RCC 7860 (cell line): ENCODE data around the gene RITA1.
"Not testable (repeated sequence)": the region's sequence is repeated elsewhere in the genome, so short reads cannot be mapped to it uniquely, and the experiment has no call there.

Experiments
- DNase-seq: peaks from one replicate; pipeline ENCODE4 v3.0.0-alpha.2; 2015; ENCODE audit warnings: low spot score
- FAIRE-seq: peaks from 2 replicates; lab custom pipeline; 2012; peaks lifted over from hg19 to GRCh38; lab: Jason Lieb, UNC

Gene RITA1

DNA sequence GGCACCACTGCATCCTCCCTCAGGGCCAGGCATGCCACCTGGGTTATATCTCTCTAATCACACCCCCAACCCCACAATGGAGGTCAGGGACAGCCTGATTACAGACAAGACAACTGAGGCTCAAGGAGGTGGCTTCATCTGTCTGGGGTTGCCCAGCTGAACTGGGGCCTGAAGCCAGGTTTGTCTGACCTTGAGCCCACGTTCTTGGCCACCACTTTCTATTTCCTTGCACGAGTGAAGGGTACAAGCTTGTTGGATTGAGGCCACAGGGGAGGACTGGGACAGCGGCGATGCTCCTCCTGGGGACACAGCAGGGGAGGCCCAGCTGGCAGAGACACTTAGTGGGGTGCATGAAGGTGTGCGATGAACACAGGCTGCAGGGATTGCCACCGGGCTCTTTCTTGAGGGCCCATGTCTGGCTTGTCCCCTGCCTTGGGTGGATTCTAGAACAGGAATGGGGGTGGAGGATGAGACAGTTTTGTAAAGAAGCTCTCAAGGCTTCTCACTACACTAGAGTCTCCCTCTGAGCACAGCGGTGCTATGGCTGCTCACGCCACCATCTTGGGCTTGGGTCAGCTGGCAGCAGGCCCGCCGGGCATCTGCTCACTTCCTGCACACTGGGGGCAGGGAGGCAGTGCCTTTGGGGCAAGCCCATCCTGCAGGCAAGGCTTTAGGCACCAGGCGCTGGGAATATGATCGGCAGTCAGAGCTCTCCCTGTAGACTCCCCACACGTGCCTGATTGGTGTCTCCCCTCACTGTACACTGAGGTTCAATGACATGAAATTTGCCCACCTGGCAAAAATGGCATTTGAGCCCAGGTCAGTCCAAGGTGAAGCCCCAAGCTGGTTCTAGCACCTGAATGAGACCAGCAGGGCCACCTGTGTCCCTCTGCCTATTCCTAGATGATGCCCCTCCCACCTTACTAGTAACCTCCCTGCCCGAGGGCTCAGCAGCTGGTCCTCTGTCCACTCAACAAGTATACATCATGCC lies 16.0 kb downstream of the RITA1 start:
- no peak for DNase-seq
- no peak for FAIRE-seq

- no peak for DNase-seq
- no peak for FAIRE-seq
Observed at GRCh38 chr12:113202300-113203075, 17.0 kb downstream of the RITA1 start.

- DNase-seq, result no peak
- FAIRE-seq, result no peak
Observed at GRCh38 chr12:113203852-113204760, 18.6 kb downstream of the RITA1 start.

DNA sequence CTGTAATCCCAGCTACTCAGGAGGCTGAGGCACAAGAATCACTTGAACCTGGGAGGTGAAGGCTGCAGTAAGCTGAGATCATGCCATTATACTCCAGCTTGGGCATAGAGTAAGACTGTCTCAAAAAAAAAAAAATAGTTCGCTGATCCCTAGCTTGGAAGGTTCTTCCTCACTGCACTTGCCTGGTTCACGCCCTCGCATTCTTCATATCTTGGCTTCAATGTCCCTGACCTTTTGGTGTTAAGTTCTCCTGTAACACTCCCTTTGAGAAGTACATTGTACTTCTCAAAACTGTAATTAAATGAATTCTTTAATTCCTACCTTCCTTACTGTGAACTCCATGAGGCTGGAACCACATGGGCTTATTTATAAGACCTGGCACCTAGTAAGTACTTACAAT lies 19.3 kb downstream of the RITA1 start:
- FAIRE-seq, result no peak
- peak; percentile 28 for DNase-seq

GRCh38 chr12:113206802-113207201 lies 21.3 kb downstream of the RITA1 start:
- FAIRE-seq, DNase-seq: not testable (repeated sequence)

GRCh38 chr12:113207613-113208040 lies 22.1 kb downstream of the RITA1 start:
- no peak for DNase-seq
- FAIRE-seq, result no peak

DNA sequence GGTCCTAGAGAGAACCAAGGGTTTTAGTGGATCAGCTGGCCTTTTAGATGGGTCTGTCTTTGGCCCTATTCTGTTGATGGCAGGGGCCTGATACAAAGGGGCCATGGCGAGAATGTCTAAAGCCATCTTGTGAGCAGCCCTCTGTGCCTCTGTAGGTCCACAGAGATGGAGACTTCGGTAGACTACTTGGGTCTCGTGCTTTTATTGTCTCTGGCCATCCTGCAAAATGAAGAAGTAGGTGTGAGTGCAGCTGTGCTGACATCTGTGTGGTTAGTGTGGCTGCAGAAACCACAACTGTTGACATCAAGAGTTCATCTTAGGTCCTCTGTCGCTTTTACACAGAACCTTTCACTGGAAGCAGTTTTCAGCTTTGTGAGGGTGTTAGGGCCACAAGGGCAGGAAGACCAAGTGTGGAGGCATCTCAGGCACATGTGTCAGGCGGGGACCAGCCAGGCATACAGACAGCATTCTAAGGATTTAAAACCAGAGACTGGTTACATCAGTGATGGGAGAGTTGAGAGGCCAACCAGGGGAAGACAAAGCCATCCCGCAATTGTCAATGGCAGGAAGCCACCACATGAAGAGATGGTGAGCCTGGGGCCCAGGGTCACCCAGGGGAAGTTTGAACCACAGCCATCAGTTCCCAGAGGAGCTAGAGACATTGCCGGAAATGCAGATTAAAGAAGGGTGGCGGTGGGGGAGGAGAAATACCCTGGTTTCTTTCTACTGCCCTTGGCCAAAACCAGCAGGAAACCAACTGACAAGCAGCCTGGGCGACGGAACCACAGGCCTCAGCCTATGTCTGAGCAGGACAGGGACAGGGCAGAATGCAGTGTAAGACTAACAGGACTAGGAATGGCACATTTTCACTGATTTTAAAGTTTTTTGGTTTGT lies 22.8 kb downstream of the RITA1 start:
- FAIRE-seq, result no peak
- no peak for DNase-seq

DNA sequence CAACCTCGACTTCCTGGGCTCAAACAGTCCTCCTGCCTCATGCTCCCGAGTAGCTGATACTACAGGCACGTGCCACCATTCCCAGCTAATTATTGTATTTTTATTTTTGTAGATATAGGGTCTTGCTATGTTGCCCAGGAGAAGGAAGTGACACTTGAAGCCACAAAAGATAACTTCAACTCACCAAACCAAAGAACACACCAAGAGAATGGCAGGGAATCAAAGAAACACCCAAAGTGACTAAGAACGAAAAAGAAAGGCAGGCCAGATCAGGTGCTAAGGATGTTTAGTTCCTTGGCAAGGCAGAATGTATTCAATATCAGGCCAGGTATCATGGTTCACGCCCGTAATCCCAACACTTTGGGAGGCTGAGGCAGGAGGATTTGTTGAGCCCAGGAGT lies 25.6 kb downstream of the RITA1 start:
- FAIRE-seq (no peak), DNase-seq (no peak)

- peak; percentile 96 for FAIRE-seq
- DNase-seq, result peak; percentile 96
Observed at GRCh38 chr12:113214895-113215400, 29.4 kb downstream of the RITA1 start.

GRCh38 chr12:113216027-113216426 lies 30.5 kb downstream of the RITA1 start:
- FAIRE-seq (no peak), DNase-seq (no peak)

- no peak for DNase-seq
- no peak for FAIRE-seq
Observed at GRCh38 chr12:113220593-113221180, 35.2 kb downstream of the RITA1 start.

DNA sequence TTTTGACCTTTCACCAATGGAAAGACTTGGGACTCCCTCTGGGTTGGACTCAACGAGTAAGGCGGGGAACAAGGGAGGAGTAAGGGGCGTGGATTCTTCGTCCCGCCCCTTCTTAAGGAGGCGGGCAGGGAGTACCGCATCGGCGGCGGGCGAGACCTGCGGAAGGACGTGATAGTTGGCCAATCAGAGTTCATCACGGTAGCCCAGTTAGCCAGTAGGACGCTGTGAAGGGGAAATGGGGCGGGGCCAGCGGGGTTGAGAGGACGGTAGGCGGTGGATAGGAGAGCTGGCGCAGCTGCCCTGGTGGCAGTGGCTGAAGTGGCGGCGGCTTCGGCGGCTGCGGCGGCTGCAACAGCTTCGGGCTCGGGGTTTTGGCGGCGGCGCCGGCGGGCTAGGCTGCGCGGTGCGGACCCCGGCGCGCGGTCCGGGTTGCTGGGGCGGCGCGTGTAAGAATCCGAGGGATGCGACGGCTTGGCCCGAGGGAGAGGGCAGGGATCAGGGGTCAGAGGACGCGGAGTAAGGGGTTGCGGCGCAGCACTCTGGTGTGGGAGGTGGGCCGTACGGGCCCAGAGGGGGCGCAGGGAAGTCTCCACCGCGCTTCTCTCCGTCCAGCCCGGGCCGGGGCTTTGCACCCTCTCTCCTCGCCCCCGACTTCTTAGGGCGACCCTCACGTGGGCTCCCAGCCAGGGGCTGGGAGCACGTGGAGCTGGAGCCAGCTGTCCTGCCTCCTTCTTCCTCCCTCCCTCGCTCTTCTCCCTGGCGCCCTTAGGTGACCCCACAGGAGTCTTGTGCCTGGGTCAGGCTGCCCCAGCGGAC lies 35.9 kb downstream of the RITA1 start, which contains the start of gene TPCN1:
Gene TPCN1 (plus strand): TSS at position 284 of the 816 bp plus-strand sequence. CDS start 5,389 bp downstream, outside the sequence.
- FAIRE-seq, result peak; percentile 96
- DNase-seq, result peak; percentile 100

DNA sequence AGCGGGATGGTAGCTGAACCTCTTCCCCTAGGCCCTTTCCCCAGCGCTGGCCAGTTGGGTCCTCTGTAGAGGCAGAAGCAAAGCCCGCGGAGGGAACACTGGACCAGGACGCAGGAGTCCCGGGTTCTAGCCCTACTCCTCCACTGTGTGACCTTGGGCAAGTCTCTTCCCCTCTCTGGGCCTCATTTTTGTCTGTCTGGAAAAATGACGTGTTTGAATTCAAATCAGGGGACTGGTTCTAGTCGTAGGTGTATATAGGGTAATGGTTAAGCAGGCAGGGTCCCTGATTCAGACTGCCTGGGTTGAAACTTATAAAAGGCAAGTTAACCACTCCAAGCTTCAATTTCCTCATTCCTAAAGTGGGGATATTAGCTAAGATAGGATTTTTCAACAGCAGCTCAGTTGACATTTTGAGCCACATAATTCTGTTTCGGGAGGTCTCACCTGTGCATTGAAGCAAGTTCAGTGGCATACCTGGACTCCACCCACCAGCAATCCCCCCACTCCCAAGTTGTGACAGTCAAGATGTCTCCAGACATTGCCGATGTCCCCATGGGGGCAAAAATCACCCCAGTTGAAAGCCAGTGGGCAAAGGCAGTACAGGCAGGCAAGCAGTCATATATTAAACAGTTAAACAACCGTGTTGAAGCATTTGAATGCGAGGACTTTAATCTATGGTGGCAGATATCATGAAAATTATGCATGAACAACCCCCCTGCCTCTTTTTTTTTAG lies 36.6 kb downstream of the RITA1 start:
- FAIRE-seq (no peak), DNase-seq (no peak)

- DNase-seq (peak; percentile 91), FAIRE-seq (peak; percentile 82)
Observed at GRCh38 chr12:113222730-113223531, 37.4 kb downstream of the RITA1 start.

- DNase-seq, result no peak
- FAIRE-seq, result no peak
Observed at GRCh38 chr12:113224955-113225354, 39.4 kb downstream of the RITA1 start.
